Activated CD4-positive, alpha-beta T cell treated with anti-CD3 and anti-CD28 coated beads, Interleukin-2, amount 50 U/mL, for 48 hours (primary cell): Measurements from ENCODE around the gene BAX.
A peak's percentile ranks its signal among the peaks of the same experiment; 100 is the strongest.
"Not testable (repeated sequence)": the region's sequence is repeated elsewhere in the genome, so short reads cannot be mapped to it uniquely, and the experiment has no call there.

Source experiments
- DNase-seq, 2 experiments: peaks; one replicate each; pipeline ENCODE4 v3.0.0-alpha.2; 2020

The BAX gene

DNA sequence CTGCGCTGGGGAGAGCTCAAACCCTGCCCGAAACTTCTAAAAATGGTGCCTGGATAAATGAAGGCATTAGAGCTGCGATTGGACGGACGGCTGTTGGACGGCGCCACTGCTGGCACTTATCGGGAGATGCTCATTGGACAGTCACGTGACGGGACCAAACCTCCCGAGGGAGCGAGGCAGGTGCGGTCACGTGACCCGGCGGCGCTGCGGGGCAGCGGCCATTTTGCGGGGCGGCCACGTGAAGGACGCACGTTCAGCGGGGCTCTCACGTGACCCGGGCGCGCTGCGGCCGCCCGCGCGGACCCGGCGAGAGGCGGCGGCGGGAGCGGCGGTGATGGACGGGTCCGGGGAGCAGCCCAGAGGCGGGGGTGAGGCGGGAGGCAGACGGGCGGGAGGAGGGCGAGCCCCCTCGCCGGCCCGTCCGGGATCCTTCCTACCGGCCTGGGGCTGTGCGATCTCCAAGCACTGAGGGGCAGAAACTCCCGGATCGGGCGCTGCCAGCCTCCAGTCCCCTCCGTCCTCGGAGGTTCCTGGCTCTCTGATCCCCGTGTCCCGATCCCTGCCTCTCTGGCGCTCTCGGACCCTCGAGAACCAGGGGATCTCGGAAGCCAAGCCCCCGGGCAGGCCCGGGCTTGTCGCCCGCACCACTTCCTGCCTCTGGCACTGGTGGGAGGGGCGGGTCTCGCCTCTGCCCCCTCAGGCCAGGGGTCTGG, at the start of gene BAX:
Gene BAX (plus strand): TSS at position 281 of the 713 bp plus-strand sequence. CDS start 54 bp downstream, at position 335.
- peak; percentile 98 for DNase-seq

DNA sequence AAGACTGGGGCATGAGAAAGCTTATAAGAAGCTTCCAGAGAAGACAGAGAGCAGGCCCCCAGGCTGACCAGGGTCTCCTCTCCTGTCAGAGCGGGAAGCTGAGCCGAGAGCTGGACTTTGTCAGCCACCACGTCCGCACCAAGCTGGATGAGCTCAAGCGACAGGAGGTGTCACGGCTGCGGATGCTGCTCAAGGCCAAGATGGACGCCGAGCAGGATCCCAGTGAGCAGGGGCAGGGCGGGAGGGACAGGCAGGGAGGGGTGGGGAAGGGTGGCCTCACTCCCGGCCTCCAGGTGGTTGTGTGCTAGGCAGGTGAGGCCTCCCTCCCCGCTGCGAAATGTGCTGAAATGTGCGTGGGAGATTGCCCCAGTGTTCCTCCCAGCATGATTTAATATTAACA, 49.0 kb upstream of the BAX start:
- no peak for DNase-seq

DNA sequence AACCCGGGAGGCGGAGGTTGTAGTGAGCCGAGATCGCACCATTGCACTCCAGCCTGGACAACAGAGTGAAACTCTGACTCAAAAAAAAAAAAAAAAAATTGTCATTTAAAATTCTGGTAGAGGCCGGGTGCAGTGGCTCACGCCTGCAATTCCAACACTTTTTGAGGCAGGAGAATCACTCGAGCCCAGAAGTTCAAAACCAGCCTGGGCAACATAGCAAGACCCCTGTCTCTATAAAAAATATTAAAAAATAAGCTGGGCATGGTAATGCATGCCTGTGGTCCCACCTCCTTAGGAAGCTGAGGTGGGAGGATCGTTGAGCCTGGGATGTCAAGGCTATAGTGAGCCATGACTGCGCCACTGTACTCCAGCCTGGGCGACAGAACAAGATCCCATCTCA, 48.4 kb upstream of the BAX start:
- DNase-seq, result no peak

DNA sequence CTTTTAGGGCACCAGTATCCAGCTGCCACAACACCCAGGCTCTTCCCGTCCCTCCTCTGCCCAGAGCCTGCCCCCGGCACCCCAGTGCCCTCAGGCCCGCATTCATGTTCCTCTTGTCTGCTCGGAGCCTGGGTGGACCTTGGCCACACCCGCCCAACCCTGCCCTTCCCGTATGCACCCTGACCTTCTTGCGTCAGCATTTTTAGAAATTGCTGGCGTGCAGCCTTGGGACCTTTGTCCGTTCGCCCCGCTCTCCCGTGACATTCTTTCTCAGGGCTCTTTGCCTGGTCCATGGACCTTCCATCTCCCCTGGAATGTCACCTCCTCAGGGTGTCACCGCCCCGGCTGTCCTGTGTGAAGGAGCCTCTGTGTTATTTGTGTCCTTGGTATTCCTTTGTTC, 47.0 kb upstream of the BAX start:
- DNase-seq, result no peak

DNA sequence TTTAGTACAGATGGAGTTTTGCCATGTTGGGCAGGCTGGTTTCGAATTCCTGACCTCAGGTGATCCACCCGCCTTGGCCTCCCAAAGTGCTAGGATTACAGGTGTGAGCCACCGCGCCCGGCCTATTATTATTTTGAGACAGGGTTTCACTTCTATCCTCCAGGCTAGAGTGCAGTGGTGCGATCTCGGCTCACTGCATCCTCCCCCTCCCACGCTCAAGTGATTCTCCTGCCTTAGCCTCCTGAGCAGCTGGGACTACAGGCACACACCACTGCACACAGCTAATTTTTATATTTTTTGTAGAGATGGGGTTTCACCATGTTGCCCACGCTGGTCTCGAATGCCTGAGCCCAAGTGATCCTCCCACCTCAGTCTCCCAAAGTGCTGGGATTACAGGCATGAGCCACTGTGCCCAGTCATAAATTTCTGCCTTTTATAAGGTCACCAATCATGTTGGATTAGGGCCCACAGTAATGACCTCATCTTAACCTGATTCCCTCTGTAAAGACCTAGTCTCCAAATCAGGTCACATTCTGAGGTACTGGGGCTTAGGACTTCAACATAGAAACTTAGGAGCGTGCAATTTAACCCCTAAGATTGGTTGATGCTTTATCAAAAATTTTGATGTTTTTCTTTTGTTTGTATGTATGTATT, 45.1 kb upstream of the BAX start:
- DNase-seq, result not testable (repeated sequence)

DNA sequence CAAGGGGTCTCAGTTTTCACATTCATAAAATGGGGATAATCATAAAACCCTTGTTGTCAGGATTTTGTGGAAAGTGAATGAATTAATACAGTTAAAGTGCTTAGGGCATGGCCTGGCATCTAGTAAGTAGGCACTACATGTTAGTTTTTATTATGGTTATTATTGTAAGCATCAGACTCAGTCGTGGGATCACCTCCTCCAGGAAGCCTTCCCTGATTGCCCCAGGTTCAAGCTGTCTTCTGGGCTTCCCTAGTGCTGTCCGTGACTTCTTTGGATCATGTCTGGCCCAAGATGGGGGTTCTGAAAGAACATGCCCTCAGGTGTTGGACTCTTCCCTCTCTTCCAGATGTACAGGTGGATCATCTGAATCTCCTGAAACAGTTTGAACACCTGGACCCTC, 43.9 kb upstream of the BAX start:
- DNase-seq, result no peak

DNA sequence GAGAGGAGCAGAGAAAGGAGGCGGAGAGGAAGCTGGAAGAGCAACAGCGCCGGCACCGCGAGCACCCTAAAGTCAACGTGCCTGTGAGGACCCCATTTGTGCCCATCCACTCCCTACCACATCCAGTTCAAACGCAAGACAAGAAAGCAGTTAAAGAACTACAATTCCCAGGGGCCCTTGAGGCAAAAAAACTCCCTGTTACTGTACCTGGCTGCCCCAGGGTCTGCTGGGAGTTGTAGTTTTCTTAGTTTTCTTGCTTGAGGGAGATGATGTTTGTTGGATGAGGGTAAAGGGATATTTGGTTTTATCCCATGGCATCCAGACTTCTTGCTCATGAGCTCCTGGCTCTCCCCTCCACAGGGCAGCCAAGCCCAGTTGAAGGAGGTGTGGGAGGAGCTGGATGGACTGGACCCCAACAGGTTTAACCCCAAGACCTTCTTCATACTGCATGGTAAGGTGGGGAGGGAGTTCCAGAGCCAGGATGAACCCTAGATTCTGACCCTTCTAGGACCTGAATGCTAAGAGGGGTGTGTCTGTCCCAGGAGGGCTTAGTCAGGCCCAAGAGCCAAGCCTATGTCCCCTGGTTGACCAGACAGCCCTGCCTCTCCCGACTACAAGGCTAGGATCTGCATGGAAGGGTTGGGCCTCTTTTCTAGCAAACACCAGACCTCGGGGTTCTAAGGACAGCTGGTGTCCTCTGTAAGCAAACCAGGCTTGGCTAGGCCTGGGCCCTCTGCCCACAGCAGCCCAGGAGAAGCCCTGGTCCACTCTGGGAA, 41.4 kb upstream of the BAX start:
- no peak for DNase-seq

DNA sequence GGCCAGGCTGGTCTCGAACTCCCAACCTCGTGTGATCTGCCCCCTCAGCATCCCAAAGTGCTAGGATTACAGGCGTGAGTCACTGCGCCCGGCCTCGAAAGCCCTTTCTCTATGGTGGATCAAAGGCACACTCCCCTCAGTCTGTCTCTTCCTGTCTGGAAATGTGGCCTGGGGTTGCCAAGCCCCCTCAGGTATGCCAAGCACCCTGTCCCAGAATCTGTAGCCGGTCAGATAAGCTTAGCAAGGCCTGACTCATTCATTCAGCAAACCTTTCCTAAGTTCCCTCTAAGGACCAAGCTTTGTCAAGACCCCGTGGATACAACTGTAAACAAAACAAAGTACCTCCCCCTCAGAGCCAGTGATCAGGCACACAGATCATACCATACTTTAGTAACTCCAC, 40.5 kb upstream of the BAX start:
- no peak for DNase-seq

DNA sequence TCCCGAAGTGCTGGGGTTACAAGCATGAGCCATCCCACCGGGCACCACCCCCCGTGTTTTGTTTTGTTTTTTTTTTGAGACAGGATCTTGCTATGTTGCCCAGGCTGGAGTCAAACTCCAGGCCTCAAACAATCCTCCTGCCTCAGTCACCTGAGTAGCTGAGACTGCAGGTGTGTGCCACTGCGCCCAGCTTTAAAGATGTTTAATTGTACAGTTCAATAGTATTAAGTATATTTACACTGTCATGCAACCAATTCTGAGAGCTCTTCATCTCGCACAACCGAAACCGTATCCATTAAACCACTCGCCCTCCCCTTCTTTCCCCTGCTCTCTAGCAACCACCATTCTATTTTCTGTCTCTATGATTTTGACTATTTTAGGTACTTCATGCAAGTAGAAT, 38.9 kb upstream of the BAX start:
- DNase-seq, result no peak

DNA sequence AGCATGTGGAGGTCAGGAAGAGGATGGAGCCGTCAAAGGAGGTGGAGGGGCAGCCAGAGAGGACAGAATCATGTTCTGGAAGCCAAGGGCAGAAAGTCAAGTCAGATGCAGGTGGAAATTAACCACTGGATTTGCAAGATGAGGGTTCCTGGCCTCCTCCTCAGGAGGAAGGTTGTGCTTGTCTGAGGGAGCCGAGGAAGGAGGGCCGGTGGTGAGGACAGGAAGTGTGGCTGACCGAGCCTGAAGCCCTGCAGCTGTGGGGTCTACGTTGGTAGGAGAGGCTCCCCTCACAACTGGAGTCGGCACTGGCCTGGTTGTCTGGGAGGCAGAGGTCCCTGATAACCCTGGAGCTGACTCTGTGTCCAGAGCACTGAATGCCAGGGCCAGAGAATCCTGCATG, 36.6 kb upstream of the BAX start:
- DNase-seq, result no peak

DNA sequence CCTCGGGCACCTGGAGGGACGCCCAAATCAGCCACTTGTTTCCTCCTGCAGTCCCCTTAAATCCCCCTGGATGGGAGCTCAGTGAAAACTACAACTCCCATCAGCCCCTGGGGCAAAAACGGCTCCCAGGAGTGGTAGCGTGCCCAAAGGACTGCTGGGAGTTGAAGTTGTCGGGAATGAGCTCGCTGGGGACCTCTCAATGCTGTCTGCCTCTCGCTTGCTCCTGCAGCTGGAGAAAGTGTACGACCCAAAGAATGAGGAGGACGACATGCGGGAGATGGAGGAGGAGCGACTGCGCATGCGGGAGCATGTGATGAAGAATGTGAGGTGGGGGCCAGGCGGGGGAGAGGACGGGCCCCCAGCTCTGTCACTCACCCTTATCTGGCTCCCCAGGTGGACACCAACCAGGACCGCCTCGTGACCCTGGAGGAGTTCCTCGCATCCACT, 35.9 kb upstream of the BAX start:
- no peak for DNase-seq

DNA sequence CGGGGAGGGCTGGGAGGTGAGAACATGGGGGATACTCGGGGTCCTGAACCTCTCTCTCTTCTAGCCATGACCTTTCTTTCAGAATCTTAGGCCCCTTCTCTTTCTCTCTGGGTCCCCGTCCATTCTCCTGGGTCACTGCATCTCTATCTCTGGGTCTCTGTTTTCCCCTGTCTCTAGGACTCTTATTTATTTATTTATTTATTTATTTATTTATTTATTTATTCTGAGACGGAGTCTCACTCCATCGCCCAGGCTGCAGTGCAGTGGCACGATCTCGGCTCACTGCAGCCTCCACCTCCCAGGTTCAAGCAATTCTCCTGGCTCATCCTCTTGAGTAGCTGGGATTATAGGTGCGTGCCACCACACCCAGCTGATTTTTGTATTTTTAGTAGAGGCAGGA, 35.4 kb upstream of the BAX start:
- DNase-seq, result not testable (repeated sequence)

DNA sequence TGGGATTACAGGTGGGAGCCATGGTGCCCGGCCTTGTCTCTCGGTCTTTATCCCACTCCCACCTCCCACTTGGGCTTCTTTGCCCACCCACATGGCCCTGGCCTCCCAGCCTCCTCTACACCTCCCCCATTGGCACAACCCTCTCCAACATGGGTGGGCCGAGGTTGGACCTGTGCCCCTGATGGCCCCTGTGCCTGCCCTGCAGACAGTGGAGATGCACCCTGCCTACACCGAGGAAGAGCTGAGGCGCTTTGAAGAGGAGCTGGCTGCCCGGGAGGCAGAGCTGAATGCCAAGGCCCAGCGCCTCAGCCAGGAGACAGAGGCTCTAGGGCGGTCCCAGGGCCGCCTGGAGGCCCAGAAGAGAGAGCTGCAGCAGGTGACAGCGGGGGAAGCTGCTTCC, 33.7 kb upstream of the BAX start:
- DNase-seq, result no peak

DNA sequence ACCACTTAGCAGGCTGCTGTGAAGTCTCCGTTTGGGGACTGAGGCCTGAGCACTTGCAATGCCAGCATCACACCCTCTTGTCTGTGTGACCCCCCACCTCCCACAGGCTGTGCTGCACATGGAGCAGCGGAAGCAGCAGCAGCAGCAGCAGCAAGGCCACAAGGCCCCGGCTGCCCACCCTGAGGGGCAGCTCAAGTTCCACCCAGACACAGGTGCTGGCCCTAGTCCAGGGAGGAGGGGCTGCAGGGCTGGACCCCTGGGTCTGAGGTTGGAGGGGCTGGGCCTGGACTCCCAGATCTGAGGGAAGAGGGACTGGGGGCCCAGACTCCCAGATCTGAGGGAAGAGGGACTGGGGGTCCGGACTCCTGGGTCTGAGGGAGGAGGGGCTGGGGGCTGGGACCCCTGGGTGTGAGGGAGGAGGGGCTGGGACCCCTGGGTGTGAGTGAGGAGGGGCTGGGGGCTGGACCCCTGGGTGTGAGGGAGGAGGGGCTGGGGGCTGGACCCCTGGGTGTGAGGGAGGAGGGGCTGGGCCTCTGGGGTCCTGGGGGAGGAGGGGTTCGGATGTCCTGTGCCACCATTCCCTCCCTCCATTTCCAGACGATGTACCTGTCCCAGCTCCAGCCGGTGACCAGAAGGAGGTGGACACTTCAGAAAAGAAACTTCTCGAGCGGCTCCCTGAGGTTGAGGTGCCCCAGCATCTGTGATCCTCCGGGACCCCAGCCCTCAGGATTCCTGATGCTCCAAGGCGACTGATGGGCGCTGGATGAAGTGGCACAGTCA, 32.8 kb upstream of the BAX start:
- DNase-seq, result no peak

DNA sequence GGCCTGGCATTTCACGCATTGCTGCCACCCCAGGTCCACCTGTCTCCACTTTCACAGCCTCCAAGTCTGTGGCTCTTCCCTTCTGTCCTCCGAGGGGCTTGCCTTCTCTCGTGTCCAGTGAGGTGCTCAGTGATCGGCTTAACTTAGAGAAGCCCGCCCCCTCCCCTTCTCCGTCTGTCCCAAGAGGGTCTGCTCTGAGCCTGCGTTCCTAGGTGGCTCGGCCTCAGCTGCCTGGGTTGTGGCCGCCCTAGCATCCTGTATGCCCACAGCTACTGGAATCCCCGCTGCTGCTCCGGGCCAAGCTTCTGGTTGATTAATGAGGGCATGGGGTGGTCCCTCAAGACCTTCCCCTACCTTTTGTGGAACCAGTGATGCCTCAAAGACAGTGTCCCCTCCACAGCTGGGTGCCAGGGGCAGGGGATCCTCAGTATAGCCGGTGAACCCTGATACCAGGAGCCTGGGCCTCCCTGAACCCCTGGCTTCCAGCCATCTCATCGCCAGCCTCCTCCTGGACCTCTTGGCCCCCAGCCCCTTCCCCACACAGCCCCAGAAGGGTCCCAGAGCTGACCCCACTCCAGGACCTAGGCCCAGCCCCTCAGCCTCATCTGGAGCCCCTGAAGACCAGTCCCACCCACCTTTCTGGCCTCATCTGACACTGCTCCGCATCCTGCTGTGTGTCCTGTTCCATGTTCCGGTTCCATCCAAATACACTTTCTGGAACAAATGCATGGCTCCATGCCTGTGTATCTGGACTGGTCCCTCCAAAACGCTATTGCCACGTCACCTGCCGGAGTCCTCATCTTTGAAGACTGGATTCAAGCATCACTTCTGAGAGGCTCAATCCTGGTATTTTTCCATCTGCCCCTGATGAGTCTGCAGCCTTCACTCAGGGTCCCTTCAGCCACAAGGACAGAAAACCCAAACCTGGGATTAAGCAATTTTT, 31.9 kb upstream of the BAX start:
- DNase-seq, result no peak

DNA sequence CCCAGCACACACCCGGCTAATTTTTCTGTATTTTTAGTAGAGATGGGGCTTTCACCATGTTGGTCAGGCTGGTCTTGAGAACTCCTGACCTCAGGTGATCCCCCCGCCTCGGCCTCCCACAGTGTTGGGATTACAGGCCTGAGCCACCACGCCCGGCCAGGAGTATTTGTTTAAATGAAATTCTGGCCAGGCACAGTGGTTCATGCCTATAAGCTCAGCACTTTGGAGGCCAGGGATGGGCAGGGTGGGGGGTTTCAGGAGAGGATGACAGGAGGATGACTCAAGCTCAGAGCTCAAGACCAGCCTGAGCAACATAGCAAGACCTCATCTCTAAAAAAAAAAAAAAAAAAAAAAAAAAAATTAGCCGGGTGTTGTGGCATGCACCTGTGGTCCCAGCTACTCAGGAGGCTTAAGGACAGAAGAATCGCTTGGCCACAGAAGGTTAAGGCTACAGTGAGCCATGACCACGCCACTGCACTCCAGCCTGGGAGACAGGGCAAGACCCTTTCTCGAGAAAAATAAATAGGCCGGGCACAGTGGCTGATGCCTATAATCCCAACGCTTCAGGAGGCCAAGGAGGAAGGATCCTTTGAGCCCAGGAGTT, 29.3 kb upstream of the BAX start:
- DNase-seq, result peak in 1 of 2 experiments; percentile 26

DNA sequence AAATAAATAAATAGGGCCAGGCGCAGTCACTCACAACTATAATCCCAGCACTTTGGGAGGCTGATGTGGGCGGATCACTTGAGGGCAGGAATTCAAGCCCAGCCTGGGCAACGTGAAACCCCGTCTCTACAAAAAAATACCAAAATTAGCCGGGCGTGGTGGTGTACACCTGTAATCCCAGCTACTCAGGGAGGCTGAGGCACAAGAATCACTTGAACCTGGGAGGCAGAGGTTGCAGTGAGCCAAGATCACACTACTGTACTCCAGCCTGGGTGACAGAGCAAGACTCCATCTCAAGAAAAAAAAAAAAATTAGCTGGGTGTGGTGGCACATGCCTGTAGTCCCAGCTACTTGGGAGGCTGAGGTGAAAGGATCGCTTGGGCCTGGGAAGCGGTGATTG, 28.8 kb upstream of the BAX start:
- DNase-seq, result not testable (repeated sequence)

DNA sequence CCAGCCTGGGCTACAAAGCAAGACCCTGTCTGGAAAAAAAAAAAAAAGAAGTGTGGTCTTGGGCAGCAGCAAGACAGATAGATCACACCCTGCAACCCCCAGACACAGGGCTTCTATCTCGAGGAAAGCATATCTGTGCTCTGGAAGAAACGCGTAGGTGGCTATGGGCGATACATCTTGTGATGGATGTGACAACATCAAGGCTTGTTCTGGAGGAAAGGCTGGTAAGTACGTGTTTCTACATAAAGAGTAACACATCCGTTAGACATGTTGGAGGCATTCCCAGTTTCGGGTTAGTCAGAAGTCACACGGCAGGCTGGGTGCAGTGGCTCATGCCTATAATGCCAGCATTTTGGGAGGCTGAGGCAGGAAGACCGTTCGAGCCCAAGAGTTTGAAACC, 27.8 kb upstream of the BAX start:
- DNase-seq, result peak; percentile 25 to 41

DNA sequence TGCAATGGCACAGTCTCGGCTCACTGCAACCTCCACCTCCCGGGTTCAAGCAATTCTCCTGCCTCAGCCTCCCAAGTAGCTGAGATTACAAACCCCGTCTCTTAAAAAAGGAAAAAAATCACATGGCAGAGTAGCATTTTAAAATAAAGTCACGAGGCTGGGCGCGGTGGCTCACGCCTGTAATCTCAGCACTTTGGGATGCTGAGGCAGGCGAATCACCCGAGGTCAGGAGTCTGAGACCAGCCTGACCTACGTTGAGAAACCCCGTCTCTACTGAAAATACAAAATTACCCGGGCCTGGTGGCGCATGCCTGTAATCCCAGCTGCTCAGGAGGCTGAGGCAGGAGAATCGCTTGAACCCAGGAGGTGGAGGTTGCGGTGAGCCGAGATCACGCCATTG, 27.0 kb upstream of the BAX start:
- not testable (repeated sequence) for DNase-seq

DNA sequence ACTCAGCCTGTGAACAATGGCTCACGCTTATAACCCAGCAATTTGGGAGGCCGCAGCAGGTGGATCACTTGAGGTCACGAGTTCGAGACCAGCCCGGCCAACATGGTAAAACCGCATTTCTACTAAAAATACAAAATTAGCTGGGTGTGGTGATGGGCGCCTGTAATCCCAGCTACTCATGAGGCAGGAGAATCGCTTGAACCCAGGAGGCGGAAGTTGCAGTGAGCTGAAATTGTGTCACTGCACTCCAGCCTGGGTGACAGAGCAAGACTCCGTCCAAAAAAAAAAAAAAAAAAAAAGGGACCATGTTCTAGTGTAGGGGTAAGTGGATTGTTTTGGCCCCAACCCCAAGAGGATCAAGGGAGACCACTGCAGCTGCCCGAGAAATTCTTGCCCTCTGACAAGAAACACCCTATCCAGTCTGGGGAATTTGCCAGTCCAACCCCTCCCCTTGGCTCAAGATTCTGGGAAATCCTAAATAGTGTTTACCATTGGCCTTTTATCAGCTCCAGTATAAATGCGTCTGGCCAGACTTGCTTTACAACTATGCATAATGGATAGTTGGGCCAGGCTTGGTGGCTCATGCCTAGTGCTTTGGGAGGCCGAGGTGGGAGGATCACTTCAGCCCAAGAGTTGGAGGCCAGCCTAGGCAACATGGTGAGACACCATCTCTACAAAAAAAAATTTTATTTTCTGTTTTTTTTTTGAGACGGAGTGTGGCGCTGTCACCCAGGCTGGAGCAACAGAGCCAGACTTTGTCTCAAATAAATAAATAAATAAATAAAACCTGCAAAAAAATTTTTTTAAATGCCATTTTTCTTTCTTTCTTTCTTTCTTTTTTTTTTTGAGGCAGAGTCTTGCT, 26.3 kb upstream of the BAX start:
- DNase-seq, result no peak
